ENCODE measurements around the gene TXNRD1.

Gene TXNRD1

GRCh38 chr12:104303538-104304151, 88.1 kb downstream of the TXNRD1 start, which contains the start of gene EID3:
TSS of gene EID3 (plus strand) at chr12:104303739. CDS start at chr12:104303935, 196 bp downstream.
- DNase-seq (ENCODE audit: low read depth) = no peak
- H3K4me3 ChIP-seq (ENCODE audit: low read depth, low read length) = peak within 1 kb of the TSS; percentile 43
- TF ChIP-seq, protein P1, sequence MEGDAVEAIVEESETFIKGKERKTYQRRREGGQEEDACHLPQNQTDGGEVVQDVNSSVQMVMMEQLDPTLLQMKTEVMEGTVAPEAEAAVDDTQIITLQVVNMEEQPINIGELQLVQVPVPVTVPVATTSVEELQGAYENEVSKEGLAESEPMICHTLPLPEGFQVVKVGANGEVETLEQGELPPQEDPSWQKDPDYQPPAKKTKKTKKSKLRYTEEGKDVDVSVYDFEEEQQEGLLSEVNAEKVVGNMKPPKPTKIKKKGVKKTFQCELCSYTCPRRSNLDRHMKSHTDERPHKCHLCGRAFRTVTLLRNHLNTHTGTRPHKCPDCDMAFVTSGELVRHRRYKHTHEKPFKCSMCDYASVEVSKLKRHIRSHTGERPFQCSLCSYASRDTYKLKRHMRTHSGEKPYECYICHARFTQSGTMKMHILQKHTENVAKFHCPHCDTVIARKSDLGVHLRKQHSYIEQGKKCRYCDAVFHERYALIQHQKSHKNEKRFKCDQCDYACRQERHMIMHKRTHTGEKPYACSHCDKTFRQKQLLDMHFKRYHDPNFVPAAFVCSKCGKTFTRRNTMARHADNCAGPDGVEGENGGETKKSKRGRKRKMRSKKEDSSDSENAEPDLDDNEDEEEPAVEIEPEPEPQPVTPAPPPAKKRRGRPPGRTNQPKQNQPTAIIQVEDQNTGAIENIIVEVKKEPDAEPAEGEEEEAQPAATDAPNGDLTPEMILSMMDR (IDR thresholded peaks at IDR 0.05; ENCODE audit: low read depth, low read length, missing control alignments) = no peak

DNA sequence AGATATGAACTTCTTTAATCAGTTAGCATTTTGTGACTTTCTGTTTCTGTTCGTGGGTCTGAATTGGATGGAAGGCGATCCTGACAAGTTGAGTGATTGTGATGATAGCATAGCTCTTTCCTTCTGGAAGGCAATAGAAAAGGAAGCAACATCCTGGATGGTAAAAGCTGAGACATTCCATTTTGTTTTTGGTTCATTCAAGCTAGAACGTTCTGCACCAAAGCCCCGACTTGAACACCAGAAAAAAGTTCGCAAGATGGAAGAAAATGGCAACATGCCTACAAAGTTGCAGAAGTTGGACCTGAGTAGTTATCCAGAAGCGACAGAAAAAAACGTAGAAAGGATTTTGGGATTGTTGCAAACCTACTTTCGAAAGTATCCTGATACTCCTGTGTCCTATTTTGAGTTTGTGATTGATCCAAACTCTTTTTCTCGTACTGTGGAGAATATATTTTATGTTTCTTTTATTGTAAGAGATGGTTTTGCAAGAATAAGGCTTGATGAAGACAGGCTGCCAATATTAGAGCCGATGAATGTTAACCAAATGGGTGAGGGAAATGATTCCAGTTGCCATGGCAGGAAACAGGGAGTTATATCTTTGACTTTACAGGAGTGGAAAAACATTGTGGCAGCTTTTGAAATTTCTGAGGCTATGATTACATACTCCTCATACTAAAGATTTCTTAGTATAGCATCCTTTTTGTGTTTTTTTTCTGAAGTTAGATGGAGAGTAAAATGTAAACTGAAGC, 88.9 kb downstream of the TXNRD1 start:
- peak overlapping the region; percentile 43; the same call in 1 of the 2 replicates for H3K4me3 ChIP-seq (ENCODE audit: low read depth, low read length)
- DNase-seq (ENCODE audit: low read depth) = no peak
- TF ChIP-seq, protein P1 (IDR thresholded peaks at IDR 0.05; ENCODE audit: low read depth, low read length, missing control alignments) = no peak

DNA sequence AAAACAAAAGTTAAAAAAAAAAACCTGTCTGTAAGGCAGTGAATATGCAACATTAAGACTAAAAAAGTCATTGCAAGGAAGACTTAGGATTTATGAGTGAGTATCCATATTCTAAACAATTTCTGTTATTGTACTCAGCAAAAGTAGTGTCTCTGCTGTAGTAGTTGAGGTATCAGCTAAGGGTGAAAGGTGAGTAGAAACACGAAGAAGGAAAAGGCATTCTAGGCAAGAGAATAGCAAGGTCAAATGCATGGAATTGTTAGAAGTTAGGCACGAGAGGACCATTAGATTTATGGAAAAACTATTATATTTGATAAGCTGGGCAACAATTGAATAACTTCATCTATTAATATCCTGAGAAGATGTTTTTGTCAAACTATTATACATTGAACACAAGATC, 89.8 kb downstream of the TXNRD1 start:
- no peak for DNase-seq (ENCODE audit: low read depth)
- TF ChIP-seq, protein P1 (IDR thresholded peaks at IDR 0.05; ENCODE audit: low read depth, low read length, missing control alignments) = no peak
- no peak overlapping the region for H3K4me3 ChIP-seq (ENCODE audit: low read depth, low read length)

GRCh38 chr12:104306376-104306775, 90.8 kb downstream of the TXNRD1 start:
- TF ChIP-seq, protein P1 (IDR thresholded peaks at IDR 0.05; ENCODE audit: low read depth, low read length, missing control alignments) = no peak
- DNase-seq (ENCODE audit: low read depth) = no peak
- H3K4me3 ChIP-seq (ENCODE audit: low read depth, low read length) = no peak overlapping the region

- H3K4me3 ChIP-seq (ENCODE audit: low read depth, low read length) = no peak overlapping the region
- TF ChIP-seq, protein P1 (IDR thresholded peaks at IDR 0.05; ENCODE audit: low read depth, low read length, missing control alignments) = no peak
- no peak for DNase-seq (ENCODE audit: low read depth)
These were observed 91.5 kb downstream of the TXNRD1 start for GRCh38 chr12:104306943-104307654.

- no peak overlapping the region for H3K4me3 ChIP-seq (ENCODE audit: low read depth, low read length)
- no peak for DNase-seq (ENCODE audit: low read depth)
- TF ChIP-seq, protein P1 (IDR thresholded peaks at IDR 0.05; ENCODE audit: low read depth, low read length, missing control alignments) = no peak
These were observed 92.0 kb downstream of the TXNRD1 start for GRCh38 chr12:104307655-104308000.
